C4-2B (cell line): Measurements from ENCODE around the gene RHCE.
"Not testable (repeated sequence)": the region's sequence is repeated elsewhere in the genome, so short reads cannot be mapped to it uniquely, and the experiment has no call there.

Experiments used
- CTCF ChIP-seq: fragments of 450-650 bp; conservative IDR thresholded peaks from 2 replicates; pipeline ENCODE4 v1.5.1; 2017; ENCODE audit warnings: mild to moderate bottlenecking
- ZFX ChIP-seq: fragments of 450-650 bp; IDR thresholded peaks from 2 replicates; pipeline ENCODE4 v1.6.1; 2017

- not testable (repeated sequence) for TF ChIP-seq CTCF, ZFX
Observed at GRCh38 chr1:25371757-25372156, 48.9 kb downstream of the RHCE start.
